Measurements from ENCODE around the gene ZNF845.
"Not testable (repeated sequence)": the region's sequence is repeated elsewhere in the genome, so short reads cannot be mapped to it uniquely, and the experiment has no call there.

Gene ZNF845

DNA sequence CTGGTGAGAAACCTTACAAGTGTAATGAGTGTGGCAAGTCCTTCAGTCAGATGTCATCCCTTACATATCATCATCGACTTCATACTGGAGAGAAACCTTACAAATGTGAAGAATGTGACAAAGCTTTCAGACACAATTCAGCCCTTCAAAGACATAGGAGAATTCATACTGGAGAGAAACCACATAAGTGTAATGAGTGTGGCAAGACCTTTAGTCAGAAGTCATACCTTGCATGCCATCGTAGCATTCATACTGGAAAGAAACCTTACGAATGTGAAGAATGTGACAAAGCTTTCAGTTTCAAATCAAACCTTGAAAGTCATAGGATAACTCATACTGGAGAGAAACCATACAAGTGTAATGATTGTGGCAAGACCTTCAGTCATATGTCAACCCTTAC is 47.8 kb downstream of the ZNF845 start:
- DNase-seq (ENCODE audit: low read depth) = no peak

DNA sequence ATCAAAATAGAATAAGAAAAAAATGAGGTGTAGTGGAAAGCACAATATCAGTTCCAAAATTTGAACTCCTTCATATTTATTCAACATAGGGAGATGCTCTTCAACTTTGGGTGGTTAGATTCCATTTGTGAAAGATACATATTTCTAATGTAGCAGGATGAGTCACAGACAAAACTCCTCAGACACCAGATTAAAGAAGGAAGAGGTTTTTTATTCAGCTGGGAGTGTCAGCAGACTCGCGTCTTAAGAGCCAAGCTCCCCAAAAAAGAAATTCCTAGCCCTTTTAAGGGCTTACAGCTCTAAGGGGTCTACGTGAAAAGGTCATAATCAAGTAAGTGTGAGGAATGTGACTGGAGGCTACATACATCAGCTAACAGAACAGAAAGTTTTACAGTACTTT is 54.6 kb downstream of the ZNF845 start:
- DNase-seq (ENCODE audit: low read depth) = no peak

DNA sequence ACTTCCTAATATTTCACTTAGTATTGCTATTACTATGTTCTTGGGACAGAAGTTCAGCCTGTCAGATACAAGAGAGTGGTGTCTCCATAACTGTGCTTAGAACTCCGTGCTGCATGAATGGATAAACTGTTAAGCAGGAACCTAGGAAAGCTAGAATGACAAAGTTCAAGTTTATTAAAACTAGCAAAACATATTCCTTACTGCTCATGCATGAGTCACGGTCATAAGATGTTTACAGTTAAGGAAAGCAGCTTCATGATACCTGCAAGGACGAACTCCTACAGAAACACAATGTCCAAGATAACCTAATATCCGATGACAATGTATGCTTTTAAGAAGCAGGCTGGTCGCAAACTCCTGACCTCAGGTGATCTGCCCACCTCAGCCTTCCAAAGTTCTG is 55.4 kb downstream of the ZNF845 start:
- DNase-seq (ENCODE audit: low read depth) = no peak

DNA sequence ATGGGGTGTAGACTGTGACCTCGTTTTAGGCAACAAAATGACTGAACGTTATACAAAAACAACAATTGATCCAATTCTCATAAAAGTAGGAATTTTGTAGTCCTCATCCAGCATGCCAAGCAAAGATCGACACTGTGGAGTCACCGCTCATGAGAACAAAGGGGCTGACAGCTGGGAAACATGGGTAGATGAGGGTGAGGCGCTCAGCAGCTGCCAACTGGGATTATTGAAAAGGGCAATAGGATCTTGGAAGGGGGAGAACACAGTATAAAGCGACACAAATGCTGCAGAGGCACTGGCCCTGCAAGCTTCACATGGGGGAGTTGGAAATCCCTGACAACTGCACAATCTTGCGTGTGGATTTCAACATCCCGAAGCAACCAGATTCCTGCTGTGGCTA is 56.0 kb downstream of the ZNF845 start:
- no peak for DNase-seq (ENCODE audit: low read depth)

DNA sequence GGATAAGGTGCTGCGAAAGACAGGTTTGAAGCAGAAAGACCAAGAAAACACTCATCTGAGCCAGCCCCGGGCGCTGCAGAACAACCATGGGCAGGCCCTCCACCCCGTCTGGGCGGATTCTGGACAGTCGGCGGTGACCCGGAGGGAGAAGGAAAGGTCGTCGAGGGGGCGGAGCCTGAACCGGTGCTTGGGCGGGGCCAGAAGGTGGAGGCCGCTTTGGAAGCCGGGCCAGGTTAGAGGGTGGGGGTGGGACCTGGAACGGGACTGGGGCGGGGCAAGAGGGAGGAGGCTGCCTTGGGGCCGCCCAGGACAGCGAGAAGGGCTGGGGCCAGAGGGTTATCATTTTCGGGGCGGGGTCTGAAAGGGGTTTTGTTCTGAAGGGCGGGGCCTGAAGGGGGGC is 56.4 kb downstream of the ZNF845 start:
- DNase-seq (ENCODE audit: low read depth) = no peak

DNA sequence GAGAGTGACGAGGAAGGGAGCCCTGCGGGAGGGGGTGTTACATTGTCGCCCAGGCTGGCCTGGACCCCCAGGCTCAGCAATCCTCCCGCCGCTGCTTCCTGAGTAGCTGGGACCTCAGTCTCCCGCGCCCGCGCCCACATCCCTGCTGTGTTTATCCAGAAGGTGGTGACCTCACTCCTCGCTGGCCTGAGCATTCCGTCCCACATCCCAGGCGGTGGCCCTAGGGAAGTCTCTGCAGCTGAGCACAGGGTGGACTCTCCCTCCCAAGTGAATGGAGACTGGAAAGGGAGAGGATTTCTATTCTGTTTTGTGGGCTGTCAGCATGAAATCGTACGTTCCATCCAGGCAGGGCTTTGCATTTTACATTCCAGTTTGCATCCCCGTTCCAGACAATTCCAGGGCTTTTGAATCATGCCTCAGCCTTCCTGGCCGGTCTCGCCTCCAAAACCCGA is 61.0 kb downstream of the ZNF845 start:
- no peak for DNase-seq (ENCODE audit: low read depth)

DNA sequence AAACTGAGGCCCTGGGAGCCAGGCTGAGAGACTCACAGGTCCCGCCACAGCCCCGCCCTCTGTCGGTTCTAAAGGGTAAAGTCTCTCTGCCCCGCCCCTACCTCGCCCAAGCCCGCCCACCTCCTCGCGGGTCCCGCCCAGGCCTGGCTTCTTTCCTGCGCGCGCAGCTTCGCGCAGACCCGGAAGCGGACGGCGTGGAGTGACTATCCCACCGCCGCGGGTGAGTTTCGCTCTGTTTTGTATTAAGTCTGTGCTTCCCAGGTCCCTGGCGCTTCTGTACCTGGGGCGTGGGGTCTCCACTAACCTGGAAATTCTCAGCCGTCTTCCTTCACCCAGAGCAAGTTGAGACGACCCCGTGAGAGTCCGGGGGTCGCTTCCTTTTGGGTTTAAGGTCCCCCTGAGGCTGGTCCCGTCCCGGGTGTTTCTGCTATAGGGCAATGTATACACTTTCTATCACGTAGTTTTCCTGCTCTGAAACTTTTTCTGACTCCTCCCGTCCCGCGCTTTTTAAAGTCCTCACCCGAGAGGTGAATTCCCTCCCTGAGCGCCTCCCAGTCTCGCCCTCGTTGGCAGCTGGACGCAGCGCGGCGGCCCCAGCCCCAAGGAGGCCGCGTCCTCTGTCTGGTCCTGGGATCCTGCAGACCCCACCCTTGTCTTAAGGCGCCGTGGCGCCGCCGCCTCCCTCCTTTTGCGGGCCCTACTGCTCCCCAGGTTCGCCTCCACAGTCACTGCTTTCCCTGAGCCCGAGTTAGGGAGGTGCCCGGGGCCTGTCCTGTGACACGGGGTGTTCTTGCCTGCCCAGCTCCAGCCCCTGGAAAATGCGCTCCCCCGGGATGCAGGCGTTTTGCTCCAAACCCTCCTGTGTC is 61.7 kb downstream of the ZNF845 start, which contains the start of gene ZNF765:
ZNF765 (plus strand) TSS at position 176 of the 866 bp plus-strand sequence. CDS start 2,867 bp downstream, outside the sequence.
- DNase-seq (ENCODE audit: low read depth) = peak; percentile 95

DNA sequence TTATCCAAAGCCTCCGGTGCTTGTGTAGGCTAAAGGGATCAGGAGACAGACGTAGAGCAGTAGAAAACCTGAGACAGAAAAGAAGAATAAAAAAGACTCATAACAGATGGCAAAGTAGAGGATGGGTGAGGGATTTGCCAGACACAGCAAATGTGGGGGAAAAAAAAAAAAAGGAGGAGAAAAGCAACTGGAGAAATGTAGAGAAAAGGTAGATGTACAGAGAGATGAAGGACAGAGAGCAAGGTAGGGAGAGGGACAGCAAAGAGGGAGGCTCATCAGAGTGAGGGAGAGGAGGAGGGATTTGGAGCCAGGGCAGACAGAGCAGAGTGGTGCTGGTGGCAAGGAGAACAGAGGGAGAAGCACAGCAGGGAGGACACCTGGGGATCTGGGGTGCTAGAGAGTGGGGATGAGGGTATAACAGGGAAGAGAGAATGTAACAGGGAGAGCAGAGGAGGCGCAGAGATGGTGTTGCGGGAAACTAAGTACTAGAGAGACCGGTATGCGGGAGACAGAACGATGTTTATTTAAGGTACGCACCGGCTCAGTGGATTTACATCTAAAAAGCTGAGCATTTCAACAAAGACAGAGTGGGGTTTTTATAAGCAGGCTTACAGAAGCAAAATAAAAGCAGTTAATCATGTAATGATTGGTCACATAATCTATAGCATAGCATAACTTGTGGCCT is 62.4 kb downstream of the ZNF845 start:
- not testable (repeated sequence) for DNase-seq (ENCODE audit: low read depth)

DNA sequence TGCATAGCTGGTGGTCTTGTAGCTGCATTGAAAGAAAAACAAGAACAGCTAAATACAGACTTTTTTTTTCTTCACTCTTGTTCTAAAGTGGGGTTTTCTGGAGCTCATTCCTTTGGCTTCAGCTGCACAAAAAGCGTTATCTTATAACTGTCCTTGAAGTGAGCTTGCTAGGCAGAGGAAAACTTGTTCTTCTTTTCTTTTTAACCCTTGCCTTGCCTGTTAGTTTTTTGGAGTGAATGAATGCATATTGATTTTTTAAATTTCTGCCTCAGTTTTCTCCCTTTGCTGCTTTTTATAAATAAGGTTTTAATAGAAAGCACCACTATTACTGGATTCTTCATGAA is 62.9 kb downstream of the ZNF845 start:
- DNase-seq (ENCODE audit: low read depth) = no peak

DNA sequence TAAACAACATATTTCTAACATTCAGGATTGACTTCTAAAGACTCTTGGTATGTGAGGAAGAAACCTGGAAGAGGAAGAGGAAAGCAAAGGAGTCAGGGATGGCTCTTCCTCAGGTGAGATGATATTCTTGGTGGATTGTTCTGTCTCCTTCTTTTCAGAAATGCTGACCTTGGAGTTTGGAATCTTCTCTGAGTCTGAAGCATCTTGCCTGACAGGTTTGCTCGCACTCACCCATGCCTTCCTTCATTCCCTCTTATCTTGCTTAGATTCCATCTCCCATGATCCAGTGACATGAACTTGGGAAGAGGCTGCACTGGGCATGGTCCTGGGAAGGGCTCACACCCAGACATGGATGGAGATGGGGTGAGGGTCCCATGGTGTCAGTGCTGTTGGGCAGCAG is 64.4 kb downstream of the ZNF845 start:
- not testable (repeated sequence) for DNase-seq (ENCODE audit: low read depth)
